G401.6 (cell line): Measurements from ENCODE around the gene HEATR1.
"Not testable (repeated sequence)": the region's sequence is repeated elsewhere in the genome, so short reads cannot be mapped to it uniquely, and the experiment has no call there.

Experiments used
- FAIRE-seq: peaks from 2 replicates; lab custom pipeline; 2012; peaks lifted over from hg19 to GRCh38; lab: Jason Lieb, UNC

HEATR1 gene

DNA sequence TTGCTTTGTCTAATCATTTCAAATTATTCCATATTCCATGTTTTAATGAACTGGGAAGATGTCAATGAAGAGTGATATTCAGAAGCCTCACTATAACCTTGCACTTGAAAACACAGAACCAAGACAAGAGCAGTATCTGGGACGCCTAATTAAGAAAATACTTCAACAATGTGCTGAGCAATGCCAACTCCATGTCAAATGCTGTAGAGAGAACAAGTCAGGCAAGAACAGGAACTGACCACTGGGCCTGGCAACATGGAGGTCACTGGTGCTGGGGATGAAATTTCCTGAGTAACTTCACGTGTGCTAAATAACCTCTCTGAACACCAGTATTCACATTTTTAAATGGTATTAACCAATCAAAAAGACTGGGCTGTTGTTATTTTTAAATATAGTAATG lies 22.8 kb downstream of the HEATR1 start:
- FAIRE-seq, result no peak

DNA sequence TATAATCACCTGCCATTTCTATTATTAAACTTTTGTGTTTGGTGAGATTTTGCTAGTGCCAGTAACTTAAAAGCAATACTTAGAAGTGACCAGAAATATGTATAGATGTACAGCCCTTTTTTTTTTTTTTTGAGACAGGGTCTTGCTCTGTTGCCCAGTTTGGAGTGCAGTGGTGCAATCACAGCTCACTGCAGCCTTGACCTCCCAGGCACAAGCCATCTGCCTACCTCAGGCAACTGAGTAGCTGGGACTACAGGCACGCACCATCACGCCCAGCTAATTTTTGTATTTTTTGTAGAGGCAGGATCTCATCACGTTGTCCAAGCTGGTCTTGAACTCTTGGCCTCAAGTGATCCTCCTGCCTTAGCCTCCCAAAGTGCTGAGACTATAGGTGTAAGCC lies 23.9 kb downstream of the HEATR1 start:
- FAIRE-seq, result not testable (repeated sequence)

DNA sequence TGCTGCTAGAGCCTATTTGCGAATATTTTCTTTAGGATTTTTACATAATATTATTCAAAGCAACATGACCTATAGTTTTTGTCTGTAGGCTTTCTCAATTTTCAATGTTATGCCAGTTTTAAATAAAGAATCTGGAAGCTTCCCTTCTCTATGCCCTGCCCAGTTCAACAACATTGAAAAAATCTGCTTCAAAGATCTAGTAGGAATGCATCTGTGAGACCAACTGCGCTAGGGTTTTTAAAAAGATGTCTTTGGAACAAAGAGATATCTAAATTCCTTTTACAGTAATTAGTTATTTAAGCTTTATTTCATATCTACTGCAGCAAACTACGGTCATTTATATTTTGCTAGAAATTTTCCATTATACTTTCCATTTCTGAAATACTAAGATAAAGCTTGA lies 25.7 kb downstream of the HEATR1 start:
- no peak for FAIRE-seq

DNA sequence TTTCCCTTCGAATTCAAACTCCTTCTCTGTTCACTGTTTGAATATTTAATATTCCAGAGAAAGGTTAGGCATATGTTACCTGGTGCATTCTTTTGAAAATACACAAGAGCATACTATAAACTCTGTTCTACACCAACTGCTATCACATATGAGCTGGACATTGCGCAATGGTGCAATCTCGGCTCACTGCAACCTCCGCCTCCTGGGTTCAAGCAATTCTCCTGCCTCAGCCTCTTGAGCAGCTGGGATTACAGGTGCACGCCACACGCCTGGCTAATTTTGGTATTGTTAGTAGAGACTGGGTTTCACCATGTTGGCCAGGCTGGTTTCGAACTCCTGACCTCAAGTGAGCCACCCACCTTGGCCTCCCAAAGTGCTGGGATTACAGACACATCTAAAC lies 27.3 kb downstream of the HEATR1 start:
- FAIRE-seq, result not testable (repeated sequence)

DNA sequence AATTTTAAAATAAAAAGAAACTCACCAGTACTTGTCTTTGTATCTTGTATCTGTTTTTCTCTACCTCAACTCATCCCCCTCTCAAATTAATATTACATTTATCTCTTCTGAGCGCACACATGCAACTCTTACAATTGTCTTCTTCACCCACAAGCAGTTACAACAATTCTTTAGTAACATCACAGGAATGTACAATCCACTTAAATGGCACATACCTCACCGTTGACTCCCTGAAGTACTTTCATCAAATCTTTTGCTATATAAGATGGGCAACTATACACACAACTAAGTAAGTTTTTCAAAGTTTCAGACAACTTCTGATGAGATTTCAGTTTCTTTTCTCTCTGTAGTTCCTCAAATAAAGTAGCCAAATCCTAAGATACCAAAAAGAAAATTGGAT lies 28.3 kb downstream of the HEATR1 start:
- FAIRE-seq, result no peak

DNA sequence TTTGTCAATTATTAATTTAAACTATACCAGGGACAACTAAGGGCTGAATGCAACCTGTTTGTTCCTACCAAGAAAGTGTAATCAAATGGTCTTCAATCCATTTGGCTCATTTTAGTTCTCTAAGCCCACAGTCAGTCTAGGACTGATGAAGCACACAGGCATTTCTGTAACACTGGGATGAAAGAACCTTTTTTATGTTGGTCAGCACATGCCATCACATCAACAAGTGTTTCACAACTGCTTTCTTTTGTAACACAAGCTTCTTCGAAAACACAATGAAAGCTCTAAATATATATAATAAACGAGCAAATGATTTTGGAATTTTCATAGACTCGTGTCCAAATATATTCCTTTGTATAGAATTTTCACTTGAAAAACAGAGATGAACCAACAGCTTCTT lies 28.8 kb downstream of the HEATR1 start:
- FAIRE-seq, result no peak

DNA sequence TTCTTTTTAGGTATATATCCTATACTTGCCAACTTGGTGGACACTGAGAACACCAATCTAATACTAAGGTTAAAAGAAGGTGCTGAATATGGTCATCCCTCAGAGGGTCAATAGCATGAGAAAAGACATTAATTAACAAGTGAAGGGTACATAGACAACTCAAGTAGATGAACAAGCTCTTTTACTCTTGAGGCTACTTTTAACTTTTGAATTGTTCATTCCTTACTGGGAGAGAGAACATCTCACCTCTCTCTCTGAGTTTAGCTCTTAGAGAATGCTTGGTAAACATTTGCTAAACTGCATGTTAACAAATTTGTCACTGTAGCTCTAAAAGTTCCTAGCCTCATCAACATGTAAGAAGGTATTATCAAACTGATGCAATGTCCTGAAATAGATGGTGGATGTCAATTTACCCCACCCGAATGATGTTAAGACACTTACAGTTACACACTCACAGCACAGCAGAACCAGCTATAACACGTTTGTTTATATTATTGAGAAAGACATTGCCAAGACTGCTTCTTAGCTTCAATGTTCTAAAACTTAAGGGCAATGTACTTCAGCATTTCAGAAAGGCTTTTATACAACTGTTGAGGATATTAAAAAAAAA lies 35.9 kb downstream of the HEATR1 start:
- no peak for FAIRE-seq

DNA sequence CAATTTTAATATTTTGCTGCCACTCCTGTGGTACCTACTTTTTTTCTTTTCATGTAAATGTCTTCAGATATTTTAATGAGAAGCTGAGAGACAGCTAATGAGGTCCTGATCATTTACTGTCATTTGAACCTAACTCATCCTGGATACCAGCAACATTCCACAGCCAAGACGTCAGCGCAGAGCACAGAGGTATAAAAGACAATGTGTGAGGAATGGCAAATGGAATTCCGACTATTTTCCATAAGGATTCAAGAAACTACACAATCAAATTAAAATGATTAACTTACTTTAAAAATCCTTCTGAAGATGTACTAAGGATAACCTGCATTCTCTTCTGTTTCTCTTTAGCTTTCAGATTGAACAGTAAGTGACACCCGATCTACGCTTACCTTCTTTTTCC lies 38.8 kb downstream of the HEATR1 start:
- FAIRE-seq, result no peak

DNA sequence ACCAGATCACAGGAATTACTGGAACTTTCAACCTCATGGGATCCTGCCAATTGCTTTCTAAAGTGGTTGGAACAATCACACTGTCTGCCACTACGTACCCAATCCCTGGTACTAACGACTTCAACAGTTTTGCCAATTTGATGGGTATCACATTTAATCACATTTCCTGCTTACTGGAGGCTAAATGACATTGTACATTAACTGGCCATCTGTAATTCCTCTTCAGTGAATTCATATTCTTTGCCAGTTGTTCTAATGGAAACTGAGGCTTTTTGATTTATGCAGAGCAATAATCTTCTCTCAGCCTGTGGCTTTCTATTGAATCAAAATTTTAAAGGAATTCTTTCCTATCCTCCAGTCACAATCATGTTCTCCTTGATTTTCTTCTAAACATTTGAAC lies 42.3 kb downstream of the HEATR1 start:
- no peak for FAIRE-seq

DNA sequence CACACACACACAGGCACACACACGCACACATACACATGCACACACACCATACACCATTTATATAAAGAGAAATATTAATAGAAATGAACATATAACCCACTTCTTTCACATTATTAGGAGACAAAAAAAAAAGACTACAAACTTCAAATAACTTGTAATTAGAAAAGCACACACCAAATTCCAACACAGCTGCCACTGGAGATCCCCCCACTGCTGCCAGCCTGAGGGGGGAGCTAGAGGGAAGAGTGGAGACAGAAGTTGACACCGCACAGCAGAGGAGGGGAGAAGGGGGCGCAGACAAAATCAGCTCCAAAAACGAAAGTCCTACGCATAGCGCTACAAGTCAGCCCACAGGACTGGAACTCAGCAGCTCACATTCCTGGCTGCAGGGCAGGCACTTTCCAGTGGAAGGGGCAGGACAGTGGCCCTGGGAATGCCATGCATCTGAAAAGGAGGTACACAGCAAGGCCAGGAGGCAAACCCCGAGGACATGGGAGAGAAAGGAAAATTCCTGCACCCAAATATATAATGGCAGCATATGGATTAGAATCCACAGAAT lies 44.0 kb downstream of the HEATR1 start:
- no peak for FAIRE-seq

DNA sequence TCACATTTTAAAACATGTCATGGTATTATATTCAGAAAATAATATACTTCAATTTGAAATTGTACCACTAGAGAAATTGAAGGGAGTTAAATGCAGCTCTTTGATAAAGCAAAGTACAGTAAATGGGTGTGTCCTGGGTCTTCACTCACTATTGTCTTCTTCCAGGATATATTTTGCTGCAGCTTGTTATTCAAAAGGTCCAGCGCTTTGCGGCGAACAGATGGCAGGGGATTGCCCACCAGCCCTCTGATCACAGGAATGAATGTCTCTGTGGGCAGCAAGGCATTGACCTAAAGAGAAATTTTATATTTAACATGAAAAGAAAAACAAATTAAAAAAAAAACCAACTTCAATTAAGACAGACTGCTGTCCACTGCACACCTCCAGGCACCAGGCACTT lies 45.5 kb downstream of the HEATR1 start:
- FAIRE-seq, result no peak

DNA sequence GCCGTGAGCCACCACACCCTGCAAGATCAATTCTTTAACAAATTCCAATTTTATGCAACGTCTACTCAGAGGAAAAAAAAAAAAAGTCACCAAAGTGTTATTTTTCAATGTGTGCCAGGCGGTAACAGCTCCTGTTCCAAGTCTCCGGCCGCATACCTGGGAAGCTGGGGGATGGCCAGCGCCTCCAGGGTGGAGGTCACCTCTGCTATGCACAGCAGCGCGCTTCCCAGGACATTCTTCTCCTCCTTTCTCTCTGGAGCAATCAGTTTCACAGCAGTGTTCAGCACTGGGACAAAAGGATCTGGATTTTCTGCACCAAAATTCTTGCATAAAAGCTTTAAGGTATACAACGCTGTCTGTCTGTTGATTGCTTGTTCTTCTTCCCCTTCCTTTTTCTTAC lies 46.2 kb downstream of the HEATR1 start:
- FAIRE-seq, result no peak

DNA sequence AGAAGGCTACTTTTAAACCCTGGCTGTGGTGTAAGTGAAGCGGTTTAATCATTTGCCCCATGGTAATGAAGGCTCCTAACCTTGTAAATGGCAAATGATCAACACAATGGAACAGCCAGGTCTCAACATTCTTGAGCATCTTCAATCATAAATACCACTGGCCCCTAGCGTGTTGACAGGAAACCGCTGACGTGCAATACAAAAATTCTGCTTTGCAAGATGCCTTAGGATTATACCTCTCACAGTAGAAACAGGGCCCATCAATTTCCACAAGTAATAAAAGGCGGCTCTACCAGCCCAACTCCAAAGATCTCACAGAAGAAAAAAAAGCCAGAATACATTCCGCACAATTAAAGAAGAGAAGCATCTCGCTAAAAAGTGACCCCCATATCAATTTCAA lies 47.7 kb downstream of the HEATR1 start:
- FAIRE-seq, result no peak

DNA sequence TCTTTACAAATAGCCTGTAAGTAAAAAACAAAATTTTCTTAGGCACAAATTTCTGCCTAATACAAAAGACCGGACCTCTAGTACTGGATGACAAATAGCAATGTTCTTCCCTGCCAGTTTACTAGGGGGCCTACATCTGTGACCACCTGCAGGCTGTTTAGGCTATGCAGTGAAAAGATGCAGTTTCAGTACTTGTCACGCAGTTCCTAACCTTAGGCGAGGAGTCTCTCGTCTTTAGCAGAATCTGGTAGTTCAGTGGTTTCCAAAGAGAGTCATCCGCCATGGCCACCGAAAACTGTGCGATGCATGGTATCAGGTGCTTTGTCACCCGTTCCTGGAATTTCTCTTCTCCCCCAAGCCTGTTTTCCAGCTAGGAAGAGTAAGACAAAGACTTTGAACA lies 50.9 kb downstream of the HEATR1 start:
- no peak for FAIRE-seq

DNA sequence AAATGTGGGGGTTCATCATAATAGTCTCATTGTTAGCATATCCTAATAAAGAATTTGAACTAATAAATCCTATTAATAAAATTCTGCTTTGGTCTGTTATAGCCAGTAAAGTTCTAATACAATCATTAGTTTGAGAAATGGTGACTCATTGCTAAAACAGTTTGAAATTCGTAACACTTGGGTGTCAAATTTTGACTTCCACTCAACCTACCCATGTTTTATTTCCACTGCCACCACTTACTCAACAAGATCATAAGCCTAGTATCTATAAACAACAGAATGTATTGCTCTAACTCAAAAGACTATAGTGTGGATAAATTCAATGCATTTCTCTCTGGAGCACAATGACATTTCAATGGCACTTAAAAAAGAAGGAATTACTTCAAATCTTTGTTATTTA lies 51.4 kb downstream of the HEATR1 start:
- no peak for FAIRE-seq

DNA sequence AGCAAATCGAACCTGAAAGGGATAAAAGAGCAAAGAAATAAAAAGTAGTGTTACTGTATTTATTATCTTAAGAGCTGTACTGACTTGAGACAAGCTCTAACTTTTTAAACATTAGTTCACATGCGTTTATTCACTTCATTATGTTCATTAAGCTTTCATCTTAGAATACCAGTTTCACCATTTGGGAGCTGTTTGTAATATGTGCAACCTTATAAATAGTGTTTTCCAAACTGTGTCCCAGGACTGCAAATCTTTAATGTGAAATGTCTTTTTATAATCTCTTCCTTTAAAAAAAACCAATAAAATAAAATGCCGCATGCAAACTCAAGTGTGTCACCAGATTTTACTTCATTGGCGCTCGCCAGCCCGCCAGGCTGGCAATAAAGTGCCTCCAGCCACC lies 52.2 kb downstream of the HEATR1 start:
- no peak for FAIRE-seq

DNA sequence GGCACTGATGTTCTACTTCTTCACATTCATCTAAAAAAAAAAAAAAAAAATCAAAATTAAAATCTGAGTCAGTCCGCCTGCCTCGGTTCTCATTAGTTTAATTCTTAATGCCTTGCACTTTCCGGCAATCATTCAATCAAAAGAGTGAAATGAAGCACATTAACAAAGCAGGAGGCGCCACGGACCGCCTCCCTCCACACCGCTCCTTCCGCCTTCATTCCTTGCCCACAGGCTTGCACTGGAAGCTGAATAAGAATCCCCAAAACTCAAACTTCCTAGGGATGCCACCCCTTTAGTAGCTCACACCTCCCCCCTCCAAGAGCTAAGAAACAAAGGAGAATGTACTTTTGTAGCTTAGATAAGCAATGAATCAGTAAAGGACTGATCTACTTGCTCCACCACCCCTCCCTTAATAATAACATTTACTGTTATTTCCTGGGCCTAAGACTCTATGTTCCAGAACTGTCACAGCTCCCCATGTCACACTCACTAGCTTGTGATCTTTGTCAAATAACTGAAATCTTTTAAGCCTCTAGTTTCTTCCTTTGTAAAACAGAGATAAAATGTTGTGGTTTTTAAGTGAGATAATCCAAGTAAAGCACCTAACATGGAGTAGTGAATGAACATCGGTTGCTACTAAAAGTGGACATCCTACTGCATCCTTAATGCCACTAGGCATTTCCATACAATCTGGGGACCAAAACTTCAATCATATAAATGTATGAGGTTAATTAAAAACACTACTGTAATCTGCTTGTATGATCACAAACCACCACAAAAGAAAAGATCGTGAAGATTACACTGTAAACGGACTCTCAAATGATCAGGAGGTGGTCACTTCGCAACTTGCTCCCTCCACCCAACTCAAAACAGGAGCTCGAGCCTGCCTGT lies 53.1 kb downstream of the HEATR1 start:
- FAIRE-seq, result no peak

DNA sequence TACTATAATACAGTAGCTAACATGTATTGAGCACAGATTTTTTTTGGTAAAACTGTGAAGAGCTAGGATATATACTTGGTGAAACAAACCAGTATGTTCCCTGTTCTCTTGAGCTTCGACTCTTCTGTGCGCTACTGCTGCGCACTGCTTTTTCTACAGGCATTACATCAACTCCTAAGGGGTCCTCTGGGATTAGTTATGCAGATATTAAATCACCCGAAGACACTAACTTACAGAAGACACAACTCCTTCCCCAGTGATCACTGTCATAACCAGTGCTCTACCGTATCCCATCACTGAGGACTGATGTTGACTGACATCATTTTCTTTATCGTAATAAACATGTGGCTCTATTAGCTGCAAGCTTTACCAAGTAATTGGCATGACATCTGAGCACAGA lies 55.9 kb downstream of the HEATR1 start:
- no peak for FAIRE-seq

DNA sequence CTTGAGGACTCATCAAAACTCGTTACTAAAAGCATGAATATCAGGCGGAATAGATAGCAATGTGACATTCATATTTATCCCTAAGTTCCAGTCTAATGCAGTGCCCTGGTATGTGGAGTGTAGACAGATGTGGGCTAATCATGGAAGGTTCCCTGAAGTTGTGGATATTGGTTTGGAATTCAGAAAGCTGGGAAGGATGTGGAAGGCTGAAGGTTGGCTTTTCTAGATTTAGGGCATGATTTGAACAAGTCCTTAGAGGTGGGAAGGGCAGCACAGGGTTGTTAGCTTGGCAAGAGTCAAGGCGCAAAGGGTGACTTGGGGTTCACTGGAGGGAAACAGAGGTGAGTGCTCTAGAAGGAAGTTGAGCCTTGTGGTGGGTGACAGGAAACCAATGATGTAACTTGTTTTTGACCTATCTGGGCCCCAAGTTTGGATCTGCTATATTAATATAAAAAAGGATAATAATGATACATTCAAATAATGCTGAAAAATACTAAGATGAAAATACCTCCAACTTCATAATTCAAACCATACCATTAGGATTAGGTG lies 58.6 kb downstream of the HEATR1 start:
- no peak for FAIRE-seq

DNA sequence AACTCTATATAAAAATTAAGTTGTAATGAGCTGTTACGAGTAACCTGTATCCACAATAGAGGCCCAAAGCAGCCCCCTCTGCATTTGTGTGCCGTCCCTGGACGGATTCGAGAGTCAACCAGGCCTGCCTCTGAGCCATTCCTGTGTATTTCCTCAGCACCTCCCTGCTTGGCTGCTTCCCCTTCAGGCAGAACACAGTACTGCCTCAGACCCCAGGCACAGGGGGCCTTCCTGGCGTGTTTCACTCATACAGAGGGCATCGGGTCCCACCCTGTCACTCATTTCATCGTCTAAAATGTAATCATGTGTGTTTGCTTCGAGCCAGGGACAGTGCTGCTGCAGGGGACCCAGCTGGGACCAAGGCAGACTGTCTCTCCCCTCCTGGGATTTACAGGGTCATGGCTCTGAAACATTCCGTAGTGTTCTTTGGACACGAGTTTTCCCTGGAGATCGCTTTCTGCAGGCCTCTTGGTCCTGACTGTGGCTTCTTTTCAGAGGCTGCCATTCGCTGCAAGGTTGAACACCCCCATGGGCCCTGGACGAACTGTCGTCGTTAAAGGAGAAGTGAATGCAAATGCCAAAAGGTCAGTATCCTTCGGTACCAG lies 61.1 kb downstream of the HEATR1 start:
- no peak for FAIRE-seq

DNA sequence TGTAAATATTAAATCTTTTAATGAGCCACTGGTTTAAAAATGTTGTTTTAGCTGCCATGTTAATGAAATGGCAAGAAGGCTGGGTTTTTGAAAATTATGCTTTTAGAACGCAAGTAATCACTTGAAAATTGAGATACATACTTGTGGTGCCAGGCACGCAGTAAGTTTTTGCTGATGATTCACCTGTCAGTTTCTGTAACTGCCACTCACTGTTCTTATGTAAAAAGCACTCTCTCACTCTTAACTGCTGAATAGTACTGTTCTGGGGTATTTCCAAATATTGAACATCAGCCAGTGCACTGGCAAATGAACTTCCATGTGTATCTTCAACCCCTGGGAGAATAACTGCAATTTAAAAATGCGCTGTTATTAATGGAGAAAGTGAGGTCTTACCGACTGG lies 62.6 kb downstream of the HEATR1 start:
- FAIRE-seq, result no peak

DNA sequence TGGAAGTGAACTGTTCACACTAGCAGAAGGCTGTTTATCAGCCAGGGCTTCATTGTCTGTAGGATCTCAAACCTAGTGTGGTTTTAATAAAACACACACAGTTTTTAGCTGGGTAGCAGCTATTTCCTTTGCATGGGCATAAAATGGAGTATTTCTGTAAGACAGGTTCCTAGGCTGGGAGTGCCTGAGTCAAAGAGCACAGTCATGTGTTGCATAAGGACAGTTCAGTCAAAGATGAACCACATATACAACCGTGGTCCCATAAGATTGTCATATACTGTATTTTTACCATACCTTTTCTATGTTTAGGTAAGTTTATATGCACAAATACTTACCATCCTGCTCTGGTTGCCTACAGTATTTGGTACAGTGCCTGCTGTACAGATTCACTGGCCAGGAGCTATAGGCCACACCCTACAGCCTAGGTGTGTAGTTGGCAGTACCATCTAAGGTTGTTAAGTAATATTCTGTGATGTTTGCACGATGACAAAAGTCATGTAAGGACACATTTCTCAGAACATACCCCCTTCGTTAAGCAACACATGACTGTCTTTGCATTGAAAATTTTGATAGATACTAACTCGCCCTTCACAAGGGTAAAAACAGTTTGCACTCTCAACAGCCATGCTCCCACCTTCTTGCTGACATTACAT lies 63.4 kb downstream of the HEATR1 start:
- no peak for FAIRE-seq

DNA sequence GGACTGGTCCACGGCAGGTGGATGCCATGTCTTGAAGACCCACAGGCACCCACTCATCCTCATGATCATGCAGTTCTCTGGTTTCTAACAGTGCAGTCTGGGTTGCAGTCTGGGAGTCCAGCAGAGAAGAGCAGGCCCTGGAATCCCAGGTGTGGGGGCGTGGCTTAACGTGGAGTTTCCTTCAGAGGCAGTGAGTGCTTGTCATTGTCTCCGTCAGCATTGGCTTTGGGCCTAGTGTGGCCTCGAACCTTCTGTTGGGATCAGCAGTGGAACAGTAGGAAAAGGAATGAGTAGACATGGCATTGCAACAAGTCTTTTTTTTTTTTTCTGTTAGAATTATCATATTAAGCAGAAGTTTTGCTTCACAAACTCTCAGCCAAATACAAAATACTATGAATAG lies 67.8 kb downstream of the HEATR1 start:
- FAIRE-seq, result no peak
